GM18868 (cell line): ENCODE data around the gene HYI.
"Not testable (repeated sequence)": the region's sequence is repeated elsewhere in the genome, so short reads cannot be mapped to it uniquely, and the experiment has no call there.

Experiments
- ATAC-seq: cut with Tn5 transposase; IDR thresholded peaks from one replicate; pipeline ENCODE4 v1.9.1; 2021; ENCODE audit warnings: mild to moderate bottlenecking, moderate library complexity; ENCODE audit not compliant: unreplicated experiment

Gene HYI

GRCh38 chr1:43432171-43432860 lies 21.4 kb downstream of the HYI start:
- ATAC-seq, result no peak

DNA sequence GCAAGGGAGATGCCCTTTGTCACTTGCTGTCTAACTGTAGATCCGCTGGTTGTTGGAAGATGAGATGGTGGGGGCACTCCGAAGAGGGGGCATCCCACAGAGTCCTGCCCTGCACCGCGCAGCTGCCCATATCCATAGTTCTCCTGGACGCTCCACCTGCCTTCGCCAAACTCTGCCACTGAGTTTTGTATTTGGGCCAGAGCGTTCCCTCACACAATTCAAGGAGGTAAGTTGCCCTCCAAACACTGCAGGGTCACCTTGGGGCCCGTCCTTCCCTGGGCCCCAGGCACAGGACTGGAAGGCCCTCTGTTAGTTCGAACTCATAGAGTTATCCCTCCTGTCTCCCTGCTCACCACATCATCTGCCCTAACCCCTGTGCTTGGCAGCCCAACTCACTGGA lies 22.1 kb downstream of the HYI start:
- ATAC-seq, result no peak

- no peak for ATAC-seq
Observed at GRCh38 chr1:43430831-43431230, 22.9 kb downstream of the HYI start.

DNA sequence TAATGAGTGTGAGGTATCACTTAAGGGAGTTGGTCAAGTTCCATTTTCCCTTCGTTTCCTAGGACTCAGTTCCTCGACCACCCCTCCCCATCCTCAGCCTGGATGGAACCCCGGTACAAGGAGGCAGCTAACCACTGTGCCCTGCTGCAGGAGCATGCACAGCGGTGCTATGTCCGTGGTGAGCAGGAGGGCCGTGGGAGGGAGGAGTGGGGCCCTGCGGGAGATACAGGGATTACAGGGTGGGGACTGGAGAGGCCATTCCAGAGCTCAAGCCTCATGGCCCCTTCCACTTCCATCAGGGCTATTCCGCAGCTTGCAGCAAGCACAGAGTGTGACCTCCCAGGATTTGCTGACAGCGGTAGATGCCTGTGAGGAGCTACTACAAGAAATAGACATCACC lies 25.8 kb downstream of the HYI start:
- ATAC-seq, result no peak

GRCh38 chr1:43427524-43427923 lies 26.2 kb downstream of the HYI start:
- no peak for ATAC-seq

GRCh38 chr1:43426221-43426620 lies 27.5 kb downstream of the HYI start:
- ATAC-seq, result no peak

GRCh38 chr1:43425045-43425444 lies 28.7 kb downstream of the HYI start:
- ATAC-seq, result no peak

DNA sequence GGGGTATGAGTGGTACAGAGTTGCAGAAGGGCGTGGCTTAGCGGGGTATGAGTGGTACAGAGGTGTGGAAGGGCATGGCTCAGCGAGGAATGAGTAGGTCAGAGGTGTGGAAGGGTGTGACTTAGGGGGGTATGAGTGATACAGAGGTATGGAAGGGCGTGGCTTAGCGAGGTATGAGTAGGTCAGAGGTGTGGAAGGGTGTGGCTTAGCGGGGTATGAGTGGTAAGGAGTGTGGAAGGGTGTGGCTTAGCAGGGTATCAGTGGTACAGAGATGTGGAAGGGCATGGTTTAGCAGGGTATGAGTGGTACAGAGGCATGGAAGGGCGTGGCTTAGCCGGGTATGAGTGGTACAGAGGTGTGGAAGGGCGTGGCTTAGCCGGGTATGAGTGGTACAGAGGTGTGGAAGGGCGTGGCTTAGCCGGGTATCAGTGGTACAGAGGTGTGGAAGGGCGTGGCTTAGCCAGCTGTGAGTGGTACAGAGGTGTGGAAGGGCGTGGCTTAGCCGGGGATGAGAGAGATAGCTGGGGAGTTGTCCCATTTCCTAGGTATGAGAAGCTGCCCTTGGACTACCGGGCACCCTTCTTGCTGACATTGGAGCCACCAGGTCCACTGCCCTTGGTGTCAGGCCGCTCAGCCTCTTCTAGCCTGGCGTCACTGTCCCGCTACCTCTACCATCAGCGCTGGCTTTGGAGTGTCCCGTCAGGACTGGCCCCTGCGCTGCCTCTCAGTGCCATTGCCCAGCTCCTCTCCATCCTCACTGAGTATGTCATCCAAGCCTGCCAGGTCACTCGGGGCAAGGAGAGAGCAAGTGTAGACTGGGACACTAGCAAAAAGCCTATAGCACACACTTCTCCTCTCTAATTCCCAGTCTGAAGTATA lies 29.8 kb downstream of the HYI start:
- no peak for ATAC-seq

DNA sequence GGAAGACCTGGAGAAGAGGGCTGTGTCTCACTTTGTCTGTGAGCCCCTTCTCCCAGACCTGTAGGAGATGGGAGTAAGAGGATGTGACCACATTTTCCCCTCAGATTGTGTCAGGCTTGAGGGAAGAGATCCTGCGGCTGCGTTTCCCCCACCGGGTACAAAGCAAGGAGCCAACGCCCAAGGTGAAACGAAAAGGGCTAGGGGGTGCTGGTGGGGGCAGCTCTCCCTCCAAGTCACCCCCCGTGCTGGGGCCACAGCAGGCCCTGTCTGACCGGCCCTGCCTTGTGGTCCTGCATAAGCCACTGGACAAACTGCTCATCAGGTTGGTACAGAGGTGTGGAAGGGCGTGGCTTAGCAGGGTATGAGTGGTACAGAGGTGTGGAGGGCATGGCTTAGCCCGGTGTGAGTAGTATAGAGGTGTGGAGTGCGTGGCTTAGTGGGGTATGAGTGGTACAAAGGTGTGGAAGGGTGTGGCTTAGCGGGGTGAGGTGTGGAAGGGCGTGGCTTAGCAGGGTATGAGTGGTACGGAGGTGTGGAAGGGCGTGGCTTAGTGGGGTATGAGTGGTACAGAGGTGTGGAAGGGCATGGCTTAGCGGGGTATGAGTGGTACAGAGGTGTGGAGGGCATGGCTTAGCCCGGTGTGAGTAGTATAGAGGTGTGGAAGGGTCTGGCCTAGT lies 30.6 kb downstream of the HYI start:
- ATAC-seq, result no peak

DNA sequence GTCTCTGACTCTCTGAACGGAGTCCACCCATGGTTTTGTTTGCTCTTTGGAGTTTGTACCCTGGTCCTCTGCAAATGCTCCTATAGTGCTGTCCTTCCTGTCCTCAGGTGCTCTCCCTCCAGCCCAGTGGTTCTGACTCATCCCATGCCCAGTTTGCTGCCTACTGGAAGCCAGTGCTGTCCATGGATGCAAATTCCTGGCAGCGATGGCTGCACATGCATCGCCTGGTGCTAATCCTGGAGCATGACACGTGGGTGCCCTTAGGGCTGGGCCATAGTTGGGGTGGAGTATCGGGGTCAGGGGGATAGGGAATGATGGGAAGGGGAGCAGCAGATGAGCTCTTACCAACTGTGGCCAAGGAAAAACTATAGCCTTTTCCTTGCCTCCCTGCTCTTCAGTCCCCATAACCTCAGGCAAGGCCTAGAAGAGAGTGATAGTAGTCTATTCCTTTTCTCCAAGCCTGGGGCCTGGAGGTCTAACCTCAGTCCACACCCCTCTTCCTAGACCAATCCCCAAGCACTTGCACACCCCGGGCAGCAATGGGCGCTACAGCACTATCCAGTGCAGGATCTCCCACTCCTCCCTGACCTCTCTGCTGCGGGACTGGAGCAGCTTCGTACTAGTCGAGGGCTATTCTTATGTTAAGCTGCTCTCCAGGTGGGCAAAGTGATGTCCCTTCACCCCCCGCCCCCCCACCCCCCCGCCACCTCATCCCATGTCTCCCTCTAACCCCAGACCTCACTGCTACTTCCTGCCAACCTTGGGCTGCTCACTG lies 31.6 kb downstream of the HYI start:
- ATAC-seq, result no peak

DNA sequence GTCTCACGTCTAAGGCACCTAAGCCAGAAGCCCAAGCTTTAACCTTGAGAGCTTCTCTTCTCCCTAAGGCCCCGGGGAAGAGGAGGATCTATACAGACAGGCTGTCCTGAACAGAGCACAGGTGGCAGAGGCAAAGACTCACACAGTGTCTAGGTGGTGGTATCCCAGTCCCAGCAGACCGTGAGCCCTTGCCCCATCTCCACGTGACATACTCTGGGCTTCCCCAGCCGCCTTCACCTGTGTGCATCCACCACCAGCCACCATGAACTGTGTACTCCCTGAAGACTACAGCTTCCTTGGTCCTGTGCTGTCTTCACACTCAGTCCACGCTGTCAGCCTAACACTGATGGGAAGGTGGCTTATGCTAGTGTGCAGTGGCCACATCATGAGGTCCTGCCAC lies 32.3 kb downstream of the HYI start:
- ATAC-seq, result no peak

DNA sequence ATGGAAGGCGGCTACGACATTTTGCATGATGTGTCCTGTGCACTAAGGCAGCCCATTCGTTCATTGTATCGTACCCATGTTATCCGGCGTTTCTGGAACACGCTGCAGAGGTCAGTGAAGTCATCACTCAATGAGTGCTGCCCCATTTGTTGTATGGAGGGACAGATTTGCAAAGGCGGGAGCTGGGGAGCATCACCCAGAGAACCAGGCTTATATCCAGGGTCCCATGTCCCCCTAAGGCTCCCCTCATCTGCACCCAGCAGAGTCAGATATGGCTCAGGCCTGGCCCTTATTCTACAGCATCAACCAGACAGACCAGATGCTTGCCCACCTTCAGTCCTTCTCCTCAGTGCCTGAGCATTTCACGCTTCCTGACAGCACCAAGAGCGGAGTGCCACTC lies 32.9 kb downstream of the HYI start:
- no peak for ATAC-seq

DNA sequence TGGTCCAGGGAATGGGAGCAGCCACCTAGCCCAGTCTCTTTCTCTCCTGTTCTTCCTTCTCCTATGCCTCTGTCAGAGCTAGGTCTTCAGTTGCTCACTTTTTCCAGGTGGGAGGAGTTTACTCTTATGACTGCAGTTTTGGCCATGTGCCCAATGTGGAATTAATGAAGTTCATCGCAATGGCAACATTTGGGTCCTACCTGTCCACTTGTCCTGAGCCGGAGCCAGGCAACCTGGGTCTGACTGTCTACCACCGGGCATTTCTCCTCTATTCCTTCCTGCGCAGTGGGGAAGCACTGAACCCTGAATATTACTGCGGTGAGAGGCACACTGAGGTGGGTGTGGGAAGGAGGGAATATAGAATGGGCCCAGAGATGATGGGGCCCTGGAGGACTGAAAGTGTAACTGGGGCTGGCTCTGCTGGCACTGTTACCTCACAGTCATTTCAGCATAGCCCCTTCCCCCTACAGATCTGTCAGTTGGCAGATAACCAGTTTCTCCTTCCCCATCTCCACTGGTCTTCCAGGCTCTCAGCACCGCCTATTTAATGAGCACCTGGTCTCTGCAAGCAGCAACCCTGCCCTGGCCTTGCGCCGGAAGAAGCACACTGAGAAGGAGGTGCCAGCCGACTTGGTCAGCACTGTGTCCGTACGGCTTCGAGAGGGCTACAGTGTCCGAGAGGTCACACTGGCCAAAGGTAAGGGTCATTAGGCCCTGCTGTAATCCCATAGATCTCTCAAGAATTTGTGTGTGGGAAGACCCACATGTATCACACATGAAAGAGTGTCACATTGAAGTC lies 33.9 kb downstream of the HYI start:
- no peak for ATAC-seq

DNA sequence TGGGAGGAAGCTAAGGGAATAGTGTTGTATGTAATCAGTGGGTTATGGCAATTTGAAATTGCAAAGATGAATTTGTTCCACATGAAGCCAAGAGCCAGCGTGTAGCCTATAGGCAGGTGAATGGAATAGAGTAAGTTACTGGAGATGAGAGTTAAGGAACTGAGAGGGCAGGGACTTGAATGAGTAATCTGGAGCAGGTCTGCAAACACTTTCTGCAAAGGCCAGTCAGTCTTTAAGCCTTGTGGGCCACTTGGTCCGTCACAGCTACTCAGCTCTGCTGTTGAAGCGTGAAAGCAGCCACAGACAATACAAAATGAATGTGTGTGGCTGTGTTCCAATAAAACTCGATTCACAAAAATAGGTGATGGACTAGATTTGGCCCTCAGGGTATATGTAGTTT lies 34.9 kb downstream of the HYI start:
- peak; percentile 82 for ATAC-seq

DNA sequence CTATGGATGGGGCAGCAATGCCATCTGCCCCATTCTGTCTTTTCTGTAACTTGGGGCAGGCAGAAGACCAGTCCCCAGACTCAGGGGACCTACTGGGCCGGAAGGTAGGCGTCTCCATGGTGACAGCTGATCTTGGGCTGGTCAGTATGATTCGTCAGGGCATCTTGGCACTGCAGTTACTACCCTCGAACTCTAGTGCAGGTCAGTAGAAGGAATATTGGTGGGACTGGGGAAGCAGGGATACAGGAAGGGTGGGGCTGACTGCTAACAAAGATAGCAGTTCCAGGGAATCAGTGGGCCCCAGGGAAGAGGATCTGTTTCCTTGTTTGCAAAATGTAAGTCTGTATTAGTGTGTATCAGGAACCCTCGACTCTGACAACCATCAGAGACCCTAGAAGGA lies 37.8 kb downstream of the HYI start:
- no peak for ATAC-seq

DNA sequence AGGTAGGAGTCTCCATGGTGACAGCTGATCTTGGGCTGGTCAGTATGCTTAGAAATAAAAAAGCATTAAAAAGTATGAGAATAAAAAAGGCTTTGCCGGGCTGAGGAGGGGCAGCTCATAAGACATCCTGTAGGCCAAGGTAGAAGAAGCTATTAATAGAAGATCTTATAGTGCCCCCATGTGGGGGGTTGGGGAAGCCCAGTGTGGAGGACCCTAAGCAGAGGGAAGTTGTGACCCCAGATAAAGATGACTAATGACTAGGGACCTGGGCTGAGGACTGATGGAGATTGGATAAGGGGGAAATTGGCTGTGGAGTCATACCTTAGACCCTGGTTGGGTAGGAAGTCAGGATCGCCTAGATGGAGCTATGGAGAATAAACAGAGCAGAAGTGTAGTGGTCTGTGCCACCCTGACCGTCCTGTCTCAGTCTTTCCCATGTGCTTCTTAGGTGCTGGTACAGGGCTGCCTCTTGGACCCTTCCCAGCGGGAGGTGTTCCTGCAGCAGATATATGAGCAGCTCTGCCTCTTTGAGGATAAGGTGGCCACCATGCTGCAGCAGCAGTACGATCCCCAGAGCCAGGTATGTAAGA lies 39.0 kb downstream of the HYI start:
- no peak for ATAC-seq

DNA sequence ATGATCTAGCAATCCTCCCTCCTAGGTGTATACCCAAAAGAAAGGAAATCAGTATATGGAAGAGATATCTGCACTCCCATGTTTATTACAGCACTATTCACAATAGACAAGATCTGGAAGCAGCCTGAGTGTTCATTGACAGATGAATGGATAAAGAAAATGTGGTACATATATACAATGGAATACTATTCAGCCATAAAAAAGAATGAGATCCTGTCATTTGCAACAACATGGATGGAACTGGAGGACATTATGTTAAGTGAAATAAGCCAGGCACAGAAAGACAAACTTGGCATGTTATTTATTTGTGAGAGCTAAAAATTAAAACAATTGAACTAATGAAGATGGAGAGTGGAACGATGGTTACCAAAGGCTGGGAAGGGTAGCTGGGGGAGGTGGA lies 40.3 kb downstream of the HYI start:
- not testable (repeated sequence) for ATAC-seq

DNA sequence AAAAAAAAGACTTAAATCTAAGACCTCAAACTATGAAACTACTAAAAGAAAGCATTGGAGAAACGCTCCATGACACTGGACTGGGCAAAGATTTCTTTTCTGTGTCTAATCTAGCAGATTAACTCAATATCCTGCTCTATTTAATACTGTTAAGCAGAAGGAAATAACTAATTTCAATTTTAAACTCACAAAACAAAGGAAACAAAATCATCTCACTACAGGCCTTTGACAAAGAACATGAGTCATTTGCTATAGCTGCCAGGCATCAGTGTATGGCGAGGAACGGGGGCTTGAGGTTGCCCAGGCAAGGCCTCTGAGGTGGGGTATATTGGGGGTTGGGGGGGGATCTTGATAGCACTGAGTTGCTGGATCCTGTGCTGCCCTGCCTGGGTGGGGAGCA lies 43.2 kb downstream of the HYI start:
- no peak for ATAC-seq

DNA sequence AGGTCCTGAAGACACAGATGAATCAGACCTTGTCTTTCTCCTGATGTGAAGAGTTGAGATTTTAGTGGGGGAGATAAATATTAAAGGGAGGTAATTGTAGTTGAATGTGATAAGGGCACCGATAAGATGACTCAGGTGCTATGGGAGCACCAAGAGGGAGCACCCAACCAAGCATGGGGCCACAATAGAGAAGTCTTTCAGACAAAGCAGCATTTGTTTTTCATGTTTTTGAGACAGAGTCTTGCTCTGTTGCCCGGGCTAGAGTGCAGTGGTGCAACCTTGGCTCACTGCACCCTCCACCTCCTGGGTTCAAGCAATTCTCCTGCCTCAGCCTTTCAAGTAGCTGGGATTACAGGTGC lies 47.9 kb downstream of the HYI start:
- ATAC-seq, result no peak
